ENCODE data around the gene SHISA6.

GRCh38 chr17:11293480-11293879 is 52.5 kb downstream of the SHISA6 start:
- TF ChIP-seq CTCF (IDR thresholded peaks at IDR 0.05; ENCODE audit: insufficient read depth, low read depth, low read length) (no peak), EZH2 (IDR thresholded peaks at IDR 0.05; ENCODE audit: insufficient read depth, low read length) (no peak)

Measured in astrocyte (in vitro differentiated cells and primary cell).